GM21723 (cell line): Measurements from ENCODE around the gene HOXD11.

Source experiments
- ATAC-seq: cut with Tn5 transposase; IDR thresholded peaks from one replicate; pipeline ENCODE4 v1.9.1; 2021; ENCODE audit warnings: mild to moderate bottlenecking, moderate library complexity; ENCODE audit not compliant: unreplicated experiment

Gene HOXD11

DNA sequence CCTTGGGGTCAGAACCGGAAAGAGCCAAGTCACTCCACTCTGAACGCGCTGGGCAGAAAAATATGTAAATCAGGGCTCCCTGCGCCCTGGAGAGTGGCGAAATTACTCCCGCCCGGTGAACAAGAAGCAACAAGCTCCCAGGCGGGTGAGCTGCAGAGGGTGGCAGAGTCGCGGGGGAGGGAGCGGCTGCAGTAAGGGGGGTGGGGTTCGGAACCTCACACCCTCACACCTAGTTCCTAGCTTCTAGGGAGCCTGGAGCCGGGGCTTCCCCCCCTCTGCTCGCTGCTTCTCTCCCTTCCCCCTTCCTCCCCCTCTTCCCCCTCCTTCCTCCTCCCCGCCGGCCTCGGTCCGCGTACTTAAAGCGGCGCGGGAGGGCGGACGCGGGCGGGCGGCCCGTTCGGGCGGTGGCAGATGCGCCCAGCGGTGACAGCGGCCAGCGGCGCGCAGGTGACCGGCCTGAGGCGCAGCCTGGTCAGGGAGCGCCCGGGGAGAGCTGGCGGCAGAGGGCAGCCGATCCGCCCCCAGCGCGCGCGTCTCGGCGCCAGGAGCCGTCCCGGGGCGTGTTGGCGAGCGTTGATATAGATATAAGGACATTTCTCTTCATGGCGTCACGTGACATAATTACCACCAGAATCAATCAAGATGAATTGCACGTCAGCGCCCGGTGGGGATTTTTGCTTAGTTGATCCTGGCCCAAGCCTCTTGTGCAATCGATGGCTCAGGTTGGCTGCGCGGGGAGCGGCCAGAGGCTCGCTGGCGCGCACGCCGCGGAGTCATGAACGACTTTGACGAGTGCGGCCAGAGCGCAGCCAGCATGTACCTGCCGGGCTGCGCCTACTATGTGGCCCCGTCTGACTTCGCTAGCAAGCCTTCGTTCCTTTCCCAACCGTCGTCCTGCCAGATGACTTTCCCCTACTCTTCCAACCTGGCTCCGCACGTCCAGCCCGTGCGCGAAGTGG is at the start of gene HOXD11:
TSS of gene HOXD11 (plus strand) at position 700 of the 959 bp plus-strand sequence. CDS start at position 776, 76 bp downstream.
- no peak for ATAC-seq

DNA sequence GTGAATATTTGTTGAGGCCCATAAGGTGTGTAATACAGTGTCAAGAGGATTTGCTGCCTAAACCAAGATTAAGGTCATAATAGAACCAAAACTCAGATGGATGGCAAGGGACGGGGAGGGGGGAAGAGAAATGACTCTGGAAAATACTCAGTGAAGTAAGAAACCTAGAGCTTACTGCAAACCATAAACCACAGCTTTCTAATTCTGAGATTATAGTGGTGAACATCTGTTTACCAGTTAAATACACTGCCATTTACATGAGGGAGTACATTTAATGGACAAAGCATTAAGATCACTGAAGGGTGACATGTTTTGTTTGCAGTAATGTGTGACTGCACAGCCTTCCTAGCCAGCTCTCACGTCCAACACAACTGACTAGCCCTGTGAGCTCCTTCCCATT is 43.1 kb upstream of the HOXD11 start:
- no peak for ATAC-seq

DNA sequence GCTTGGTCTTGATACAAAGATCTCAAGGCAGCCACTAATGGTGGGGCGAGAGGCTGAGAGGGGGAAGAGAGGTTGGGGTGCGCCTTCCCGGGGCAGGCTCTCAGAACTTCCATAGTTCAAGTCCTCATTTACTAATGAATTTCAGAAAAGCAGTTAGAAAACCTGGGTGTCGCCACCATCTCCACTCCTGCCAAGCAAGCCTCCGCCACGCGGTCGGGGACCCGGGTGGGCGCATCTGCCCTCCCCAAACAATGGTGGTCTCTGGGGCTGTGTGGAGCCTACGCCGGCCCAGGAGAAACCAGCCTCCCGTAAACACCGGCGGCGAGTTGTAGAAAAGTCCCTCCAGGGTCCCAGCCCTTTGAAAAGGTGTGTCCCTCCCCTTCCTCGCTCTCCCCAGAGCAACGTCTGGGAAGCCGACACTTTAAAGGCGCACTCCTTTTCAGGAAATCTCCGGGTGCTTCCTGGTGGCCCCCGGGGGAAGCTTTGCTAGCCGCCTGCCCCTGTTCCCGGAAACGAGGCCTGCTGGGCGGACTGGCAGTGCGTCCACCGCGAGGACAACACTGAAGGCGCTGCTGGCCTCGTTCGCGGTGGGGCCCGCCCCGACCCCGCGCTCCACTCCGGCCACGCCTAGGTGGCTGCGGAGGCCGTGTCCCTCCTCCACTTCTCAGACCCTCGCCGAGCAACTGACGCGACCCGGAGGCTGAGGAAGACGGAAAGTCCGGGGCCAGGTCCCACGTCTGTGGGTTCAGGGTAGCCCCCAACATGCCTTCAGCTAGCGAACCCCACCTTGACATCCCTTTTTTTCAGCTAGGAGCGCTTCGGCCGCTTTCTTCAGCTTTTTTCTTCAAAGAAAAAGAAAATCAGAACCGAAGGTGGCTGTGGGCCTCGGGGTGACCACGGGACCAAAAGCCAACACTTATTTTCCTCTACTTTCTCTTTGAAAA is 40.2 kb upstream of the HOXD11 start:
- ATAC-seq: no peak

DNA sequence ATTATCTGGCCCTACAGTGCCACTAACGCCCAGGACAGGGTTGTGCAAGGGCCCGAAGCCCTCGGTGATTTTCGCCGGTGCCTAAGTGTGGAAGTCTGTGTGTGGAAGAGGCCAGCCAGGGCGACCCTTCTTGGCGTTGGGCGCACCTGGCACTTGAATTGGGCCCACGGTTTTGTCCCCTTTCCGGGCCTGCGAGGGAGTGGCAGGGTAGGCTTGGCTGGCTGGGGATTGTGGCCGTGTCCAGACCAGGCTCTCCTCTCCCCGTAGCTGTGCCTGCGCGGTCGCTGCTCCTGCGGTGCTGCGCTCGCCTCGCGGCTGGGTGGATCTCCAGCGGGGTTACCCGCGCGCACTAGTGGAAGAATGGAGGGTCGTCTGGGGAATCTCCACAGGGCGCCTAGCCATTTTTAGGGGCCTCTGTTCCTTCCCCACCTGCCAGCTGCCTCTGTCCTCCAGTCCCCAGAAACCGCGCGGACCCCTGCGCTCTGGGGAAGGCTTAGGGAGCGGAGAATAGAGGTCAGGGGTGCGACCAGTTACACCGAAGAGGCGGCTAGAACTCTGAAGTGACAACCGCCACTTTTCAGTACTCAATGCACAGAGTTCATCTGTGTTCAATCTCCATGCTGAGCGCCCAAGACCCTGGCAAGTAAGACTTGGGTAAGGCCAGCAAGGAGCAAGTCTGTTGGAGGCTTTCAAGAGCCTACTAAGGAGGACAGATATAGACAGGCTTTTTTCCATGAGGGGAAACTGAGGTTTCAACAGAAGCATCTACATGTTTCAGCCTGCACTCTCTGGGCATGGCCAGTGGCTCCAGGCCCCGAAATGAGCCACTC is 39.3 kb upstream of the HOXD11 start:
- ATAC-seq: no peak

DNA sequence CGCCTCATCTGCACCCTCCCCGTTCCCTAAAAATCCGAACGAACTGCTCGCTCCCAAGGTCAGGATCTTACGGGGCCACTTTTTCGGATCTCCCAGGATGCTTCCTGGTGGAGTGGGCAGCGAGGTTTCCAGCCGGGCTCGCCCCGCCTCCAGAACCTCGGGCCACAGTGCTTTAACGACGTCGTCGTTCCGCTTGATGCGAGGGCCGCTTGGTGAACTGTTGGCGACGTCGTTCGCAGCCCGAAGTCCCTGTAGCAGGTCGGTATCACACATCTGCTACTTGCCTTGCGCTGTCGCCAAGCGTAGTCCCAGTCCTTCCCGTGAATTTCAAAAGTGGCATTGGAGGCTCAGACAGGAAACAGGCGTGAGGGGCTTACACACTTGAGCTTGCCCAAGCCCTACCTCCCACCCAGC is 38.7 kb upstream of the HOXD11 start:
- no peak for ATAC-seq

DNA sequence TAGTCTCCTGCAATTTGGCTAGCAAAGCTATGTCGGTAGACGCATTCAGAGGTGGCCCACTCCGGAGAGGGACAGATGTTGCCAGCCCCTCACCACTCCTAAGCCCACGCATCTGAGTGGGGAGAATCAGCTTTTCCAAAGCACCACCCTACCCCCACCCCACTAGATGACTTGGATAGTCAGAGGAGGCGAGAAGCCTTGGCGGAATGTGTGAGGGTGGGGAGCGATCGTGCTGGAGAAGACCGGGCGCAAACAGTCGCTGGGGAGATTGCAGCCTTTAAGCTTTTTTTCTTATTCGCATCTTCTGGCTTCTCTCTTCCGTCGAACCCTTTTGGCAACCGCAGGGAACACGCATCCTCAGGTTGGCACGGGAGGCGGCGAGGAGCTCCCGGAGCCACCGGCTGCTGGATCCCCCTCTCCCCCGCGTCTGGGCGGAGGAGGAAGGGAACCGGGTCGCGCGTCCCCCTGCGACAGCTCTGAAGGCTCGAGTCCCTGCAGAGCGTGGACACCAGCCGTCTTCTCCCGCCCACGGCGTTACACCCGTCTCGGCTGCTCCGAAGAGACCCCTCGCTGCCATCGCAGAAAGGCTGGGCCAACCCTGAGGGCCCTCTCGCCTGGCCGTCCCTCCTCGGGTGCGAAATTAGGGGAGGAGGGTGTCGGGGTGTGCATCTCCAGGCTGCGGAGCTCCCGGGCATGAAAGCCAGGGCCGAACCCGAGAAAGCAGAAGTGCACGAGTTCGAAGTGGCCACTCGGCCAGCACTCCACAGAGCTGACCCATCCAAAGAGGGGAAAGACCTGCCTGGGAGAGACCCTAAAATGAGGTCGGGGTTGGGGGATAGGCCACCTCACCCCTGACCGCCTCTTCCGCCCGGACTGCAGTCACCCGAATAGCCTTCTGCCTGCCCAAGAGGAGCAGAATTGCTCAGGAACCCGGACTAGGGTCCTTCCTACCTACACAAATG is 35.5 kb upstream of the HOXD11 start:
- ATAC-seq: no peak

DNA sequence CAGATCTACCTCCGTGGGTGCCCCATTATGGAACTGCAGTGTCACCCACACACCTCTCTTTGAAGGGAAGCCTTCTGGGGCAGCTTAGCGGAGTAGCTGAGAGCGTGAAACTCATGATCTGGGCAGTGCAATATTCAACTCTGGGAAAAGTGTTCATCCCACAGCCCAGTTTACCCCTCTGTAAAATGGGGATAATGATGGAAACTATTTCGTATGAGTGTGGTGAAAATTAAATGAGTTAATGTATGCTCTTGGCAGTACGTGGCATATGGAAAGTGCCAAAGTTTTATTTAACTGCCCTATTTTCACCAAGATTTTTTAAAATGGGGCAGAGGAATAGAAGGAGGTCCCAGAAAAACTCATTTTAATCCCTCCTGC is 34.8 kb upstream of the HOXD11 start:
- ATAC-seq: no peak

DNA sequence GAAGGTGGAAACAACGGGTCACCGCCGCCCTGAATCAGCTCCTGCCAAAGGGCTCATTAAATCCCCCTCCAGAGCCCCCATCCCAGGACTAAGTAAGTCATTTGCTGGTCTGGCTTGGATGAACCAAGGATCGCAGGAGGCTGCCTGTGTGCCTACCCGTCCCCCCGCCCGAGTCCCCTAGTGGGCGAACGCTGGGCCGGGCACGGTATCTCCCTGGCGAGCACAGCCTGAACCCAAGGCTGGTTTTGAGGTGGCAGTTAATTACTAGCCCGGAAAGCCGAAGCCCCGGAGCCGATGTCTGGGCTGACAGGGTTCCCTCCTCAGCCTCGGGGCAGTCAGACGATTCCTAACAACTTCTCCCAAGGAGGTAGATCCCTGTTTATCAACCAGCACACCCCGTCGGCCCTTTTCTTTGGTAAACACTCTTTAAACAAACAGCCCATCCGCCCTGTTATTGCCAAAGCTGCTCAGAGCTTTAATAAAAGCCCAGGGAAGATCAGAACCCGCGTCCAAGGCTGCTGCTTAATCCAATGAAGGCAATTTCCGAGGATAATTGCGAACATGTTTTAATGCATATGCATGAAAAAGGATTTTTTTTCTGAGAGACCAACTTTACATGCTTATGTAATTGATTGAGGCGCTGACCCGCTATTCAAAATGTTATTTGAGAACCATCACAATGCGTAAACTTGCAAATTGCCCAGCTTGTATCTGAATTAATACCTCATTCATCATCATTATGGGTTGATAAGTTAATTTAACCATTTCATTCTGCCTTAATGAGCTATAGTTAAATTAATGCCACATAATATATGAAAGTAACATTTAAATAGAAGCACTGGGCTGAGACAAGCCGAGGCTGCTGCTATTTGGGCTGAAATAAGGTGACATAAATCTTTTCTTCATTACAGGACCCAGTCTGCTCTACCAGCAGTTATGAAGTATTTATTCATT is 33.9 kb upstream of the HOXD11 start:
- no peak for ATAC-seq

DNA sequence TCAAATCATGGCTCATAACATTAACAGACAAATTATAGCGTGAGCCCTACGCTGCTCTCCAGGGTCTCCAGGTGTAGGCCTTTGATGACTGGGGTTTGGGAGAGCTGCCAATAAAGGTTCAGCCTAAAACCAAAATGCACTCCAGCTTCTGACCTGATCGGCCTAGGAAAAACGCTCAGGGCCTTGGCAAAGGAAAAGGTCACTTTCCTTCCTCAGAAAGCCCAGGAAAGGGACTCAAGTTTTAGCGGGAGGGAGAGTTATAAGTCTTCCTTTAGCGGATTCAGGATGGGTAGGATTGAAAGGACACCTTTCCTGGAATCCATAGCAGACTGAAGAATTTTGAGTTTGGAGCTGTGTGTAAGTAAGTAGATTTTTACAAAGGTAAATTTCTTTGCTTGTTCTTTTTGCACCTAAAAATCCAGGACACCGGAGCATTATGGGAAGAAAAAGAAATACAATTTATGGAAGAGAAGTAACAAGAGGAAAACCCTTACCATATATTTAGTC is 32.1 kb upstream of the HOXD11 start:
- no peak for ATAC-seq

DNA sequence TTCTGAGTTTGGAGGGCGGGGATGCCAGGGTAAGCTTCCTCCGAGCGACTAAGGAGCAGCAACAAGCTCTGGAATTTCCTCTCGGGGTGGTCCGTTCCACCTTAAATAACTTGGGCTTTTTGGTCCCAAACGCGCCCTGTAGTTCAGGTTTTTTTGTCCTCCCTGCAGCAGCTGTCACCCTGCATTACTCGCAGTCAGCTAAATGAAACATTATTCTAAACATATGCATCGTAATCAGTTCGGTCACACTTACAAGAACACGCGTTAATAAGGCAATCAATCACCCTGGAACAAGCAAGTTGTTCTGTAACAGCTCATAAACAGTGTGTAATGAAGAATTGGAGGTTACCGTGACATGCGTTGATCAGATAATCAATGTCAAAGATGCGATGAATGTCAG is 31.6 kb upstream of the HOXD11 start:
- no peak for ATAC-seq

DNA sequence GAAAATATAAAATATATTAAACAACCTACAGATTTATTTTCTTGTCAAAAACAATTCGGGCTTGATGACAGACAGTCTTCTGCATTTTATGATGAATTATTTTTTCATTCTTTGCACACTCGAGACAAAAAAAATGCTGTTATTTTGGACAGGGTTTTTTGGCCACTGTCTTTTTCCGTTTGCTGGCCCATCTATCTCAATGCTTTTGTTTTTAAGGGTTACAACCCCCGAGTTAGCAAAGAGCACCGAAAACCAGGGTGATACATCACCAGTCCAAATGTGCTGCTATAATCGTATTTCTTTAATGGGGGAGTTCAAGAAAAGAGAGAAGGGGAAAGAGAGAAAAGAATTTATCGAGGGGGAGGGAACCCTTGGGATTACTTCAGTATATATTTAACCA is 31.0 kb upstream of the HOXD11 start:
- no peak for ATAC-seq

DNA sequence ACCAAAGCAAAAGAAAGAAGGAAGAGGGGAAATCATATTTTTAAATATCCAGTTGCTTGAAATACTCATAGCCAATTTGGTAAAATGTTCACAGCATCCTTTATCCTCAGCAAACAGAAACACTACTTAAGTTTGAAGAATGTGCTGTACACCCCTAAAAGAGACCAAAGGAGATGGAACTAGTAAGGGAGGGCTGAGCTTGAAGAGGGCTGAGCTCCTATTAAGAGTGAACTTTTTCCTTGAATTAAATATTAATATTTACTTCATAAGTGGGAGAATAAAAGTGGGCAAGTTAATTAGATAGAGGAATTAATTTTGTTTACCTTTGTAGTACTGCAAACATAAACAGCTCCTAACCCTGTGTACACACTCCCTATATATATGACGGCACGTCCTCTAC is 30.3 kb upstream of the HOXD11 start:
- no peak for ATAC-seq

DNA sequence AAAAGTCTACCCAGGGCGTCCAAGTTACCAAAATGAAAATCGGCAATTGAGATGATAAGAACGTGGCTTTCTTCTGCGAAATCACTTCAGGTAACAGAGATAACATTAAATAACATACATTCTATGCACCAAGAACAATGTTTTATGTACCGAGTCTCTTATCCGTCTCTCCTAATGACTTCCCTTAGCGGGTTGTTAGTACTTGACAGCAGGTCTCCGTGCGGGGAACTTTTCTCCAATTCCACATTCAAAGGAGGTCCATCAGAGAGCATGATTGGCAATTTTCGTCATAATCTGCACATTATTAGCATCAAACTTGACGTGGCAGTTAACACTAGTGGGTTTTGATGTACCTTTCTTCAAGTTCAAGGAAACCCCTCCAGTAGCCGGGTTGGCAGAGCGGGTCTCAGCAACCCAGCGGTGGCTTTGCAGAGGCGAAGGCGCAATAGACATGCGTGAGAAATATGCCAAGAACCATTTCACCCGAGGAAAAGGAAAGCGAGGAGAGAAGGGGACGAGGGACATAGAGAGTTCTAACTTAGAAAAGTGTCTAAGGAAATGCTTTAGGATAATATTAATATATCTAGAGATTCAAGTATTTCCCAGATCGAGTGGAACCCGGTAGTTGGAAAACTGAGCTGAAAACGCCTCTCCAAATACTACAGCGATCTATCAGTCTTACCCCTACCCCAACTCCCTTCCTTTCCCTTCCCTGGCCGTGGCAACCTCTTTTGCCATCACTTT is 28.4 kb upstream of the HOXD11 start:
- no peak for ATAC-seq

DNA sequence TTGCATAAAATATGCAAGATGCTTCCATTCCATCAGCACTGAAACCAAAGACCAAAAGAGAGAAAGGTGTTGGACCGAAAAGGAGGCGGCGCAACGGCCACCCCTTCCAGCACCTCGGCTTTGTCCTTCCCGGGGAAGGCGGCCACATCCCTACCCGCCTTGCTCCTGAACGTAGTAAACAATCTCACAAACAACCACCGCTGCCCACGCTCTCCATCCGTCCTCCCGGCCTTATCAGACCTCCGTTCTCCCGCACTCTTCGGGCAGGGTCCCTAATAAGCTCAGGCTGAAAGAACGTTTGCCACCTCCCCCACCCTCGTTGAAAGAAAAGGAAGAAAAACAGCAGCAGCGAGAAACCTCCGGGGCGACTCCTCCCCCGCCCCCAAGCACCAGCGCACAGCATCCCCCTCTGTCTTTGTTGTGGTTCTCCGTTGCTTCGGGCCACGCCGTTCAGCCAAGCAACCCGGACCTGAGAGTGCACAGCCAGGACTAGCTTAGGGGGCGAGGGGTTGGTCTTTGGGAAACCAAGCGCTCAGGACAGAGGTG is 27.7 kb upstream of the HOXD11 start:
- ATAC-seq: no peak

DNA sequence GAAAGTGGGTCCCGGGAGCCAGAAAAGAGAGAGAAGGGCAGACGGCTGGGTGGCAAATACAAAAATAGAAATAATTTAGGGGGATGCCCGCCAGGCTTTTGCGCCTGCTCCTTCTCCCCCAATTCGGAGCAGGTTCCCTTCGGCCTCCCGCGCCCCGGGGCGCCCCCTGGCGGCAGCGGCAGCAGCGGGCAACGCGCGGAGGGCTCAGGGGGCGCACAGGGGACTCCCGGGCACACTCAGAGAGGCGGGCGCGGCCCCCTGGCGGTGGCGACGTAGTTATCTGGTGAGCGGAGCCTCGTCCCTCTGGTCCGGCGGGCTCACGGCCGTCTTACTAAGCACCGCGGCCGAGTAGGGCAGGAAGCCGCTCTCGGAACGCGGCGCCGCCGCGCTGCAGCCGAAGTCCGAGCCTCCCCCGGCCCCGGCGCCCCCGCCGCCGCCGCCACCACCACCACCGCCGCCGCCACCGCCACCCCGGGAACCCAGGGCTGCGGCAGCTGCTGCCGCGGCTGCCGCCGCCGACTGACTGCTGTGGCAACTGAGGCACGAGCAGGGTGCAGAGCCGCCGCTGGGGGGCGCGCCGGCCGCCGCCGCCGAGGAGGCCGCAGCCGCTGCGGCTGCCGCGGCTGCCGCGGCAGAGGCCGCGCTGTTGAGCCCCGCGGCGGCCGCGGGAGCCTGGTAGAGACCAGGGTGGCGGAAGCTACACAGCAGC is 27.1 kb upstream of the HOXD11 start:
- ATAC-seq: no peak

DNA sequence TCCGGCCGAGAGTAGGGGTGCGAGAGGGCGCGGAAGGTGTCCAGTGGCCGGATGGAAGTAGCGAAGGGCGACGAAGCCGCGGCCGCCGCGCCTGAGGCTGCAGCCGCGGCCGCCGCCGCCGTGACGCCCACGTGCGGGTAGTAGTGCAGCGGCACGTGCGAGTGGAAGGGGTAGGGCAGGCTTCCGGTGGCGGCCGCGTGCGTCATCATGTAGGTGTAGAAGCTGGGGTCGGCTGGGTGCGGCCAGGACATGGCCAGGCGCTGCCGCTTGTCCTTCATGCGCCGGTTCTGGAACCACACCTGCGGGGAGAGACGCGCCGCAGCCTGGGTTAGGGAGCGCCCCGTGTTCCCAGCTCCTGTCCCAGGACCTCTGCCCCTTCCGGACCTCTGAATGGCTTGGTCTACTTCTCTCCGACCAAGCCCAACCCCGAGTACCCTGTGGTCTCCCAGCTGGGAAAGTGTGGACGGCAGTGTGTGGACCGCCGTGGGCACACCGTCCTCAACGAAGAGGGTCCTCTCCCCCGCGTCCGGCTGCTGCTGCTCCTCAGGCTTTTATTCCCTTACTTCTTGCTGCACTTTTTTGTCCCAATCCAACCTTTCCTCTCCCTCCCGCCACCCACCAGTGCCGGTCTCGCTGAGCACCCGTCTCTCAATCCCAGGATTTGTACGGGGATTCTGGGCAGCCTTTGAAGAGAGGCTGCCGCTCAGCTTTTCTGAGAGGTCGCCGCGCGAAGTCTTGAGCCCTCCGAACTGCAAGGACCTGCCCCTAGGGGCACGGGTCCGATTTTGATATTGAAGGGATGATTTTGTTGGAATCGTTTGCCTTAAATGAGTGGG is 26.3 kb upstream of the HOXD11 start:
- no peak for ATAC-seq
